H9 (cell line): ENCODE results near the gene EHD4. TPM values are rescaled to one million over a fixed set of nuclear protein-coding genes. Genes with fewer than 3 reads are reported as not detected.

ENCODE experiments used
- DNase-seq: peaks from one replicate; pipeline ENCODE4 v3.0.0-alpha.2; 2017
- H2AFZ ChIP-seq: one replicate; pipeline ENCODE4 v1.6.1; 2013; ENCODE audit warnings: mild to moderate bottlenecking, low read length, control low read depth, moderate library complexity
- H2AK5ac ChIP-seq: 2 replicates; pipeline ENCODE4 v1.6.1; 2013; ENCODE audit warnings: low read length, control low read depth, mixed read lengths; ENCODE audit not compliant: insufficient read length
- H2BK120ac ChIP-seq: one replicate; pipeline ENCODE4 v1.6.1; 2013; ENCODE audit warnings: low read depth, mild to moderate bottlenecking, low read length, control low read depth, inconsistent platforms; ENCODE audit not compliant: poor library complexity, severe bottlenecking
- H2BK12ac ChIP-seq: 2 replicates; pipeline ENCODE4 v1.6.1; 2013; ENCODE audit warnings: low read length, control low read depth, mixed read lengths, low read depth; ENCODE audit not compliant: insufficient read length
- H2BK15ac ChIP-seq: 2 replicates; pipeline ENCODE4 v1.6.1; 2013; ENCODE audit warnings: low read depth, low read length, control low read depth
- H2BK20ac ChIP-seq: one replicate; pipeline ENCODE4 v1.6.1; 2013; ENCODE audit warnings: low read depth, mild to moderate bottlenecking, low read length, control low read depth, inconsistent platforms; ENCODE audit not compliant: poor library complexity, severe bottlenecking
- H2BK5ac ChIP-seq: 2 replicates; pipeline ENCODE4 v1.6.1; 2013; ENCODE audit warnings: low read length, control low read depth, mixed read lengths; ENCODE audit not compliant: insufficient read length
- H3K14ac ChIP-seq: 2 replicates; pipeline ENCODE4 v1.6.1; 2013; ENCODE audit warnings: low read length, control low read depth; ENCODE audit not compliant: insufficient read depth
- H3K18ac ChIP-seq: 2 replicates; pipeline ENCODE4 v1.6.1; 2013; ENCODE audit warnings: low read depth, mild to moderate bottlenecking, mixed read lengths, low read length, control low read depth; ENCODE audit not compliant: insufficient read length
- H3K23ac ChIP-seq: 2 replicates; pipeline ENCODE4 v1.6.1; 2013; ENCODE audit warnings: low read length, control low read depth, mixed read lengths, low read depth; ENCODE audit not compliant: insufficient read length
- H3K23me2 ChIP-seq: 2 replicates; pipeline ENCODE4 v1.6.1; 2013; ENCODE audit warnings: low read depth, mild to moderate bottlenecking, mixed read lengths, low read length, control low read depth; ENCODE audit not compliant: insufficient read length, poor library complexity, severe bottlenecking
- H3K27ac ChIP-seq: 2 replicates; pipeline ENCODE4 v1.5.1; 2013; ENCODE audit warnings: low read length, control low read depth, mixed read lengths, low read depth; ENCODE audit not compliant: insufficient read length
- H3K27me3 ChIP-seq: 2 replicates; pipeline ENCODE4 v1.6.1; 2013; ENCODE audit warnings: low read length, control low read depth, inconsistent platforms; ENCODE audit not compliant: insufficient read depth
- H3K4ac ChIP-seq: 2 replicates; pipeline ENCODE4 v1.6.1; 2013; ENCODE audit warnings: low read depth, mild to moderate bottlenecking, control low read depth, inconsistent platforms, low read length, moderate library complexity
- H3K4me1 ChIP-seq: 2 replicates; pipeline ENCODE4 v1.6.1; 2013; ENCODE audit warnings: low read length, control low read depth, inconsistent platforms; ENCODE audit not compliant: insufficient read depth
- H3K4me2 ChIP-seq: 2 replicates; pipeline ENCODE4 v1.6.1; 2013; ENCODE audit warnings: low read length, control low read depth, mixed read lengths; ENCODE audit not compliant: insufficient read length, insufficient read depth
- H3K56ac ChIP-seq: 2 replicates; pipeline ENCODE4 v1.6.1; 2013; ENCODE audit warnings: low read depth, mild to moderate bottlenecking, mixed read lengths, low read length, control low read depth; ENCODE audit not compliant: insufficient read length
- H3K79me1 ChIP-seq: 2 replicates; pipeline ENCODE4 v1.6.1; 2013; ENCODE audit warnings: low read depth, mild to moderate bottlenecking, moderate library complexity, low read length, control low read depth, inconsistent platforms; ENCODE audit not compliant: insufficient read depth, poor library complexity, severe bottlenecking
- H3K79me2 ChIP-seq: 2 replicates; pipeline ENCODE4 v1.6.1; 2013; ENCODE audit warnings: low read length, control low read depth, inconsistent platforms; ENCODE audit not compliant: insufficient read depth
- H3K9ac ChIP-seq: 2 replicates; pipeline ENCODE4 v1.6.1; 2013; ENCODE audit warnings: low read length, control low read depth, mixed read lengths; ENCODE audit not compliant: insufficient read length; ENCODE audit errors: extremely low read depth
- H3K9me3 ChIP-seq: one replicate; pipeline ENCODE4 v1.6.1; 2013; ENCODE audit warnings: low read depth, low read length, inconsistent platforms; ENCODE audit not compliant: control insufficient read depth
- H3T11ph ChIP-seq: one replicate; pipeline ENCODE4 v1.6.1; 2013; ENCODE audit warnings: mild to moderate bottlenecking, low read length, control low read depth, inconsistent platforms
- H4K20me1 ChIP-seq: one replicate; pipeline ENCODE4 v1.6.1; 2013; ENCODE audit not compliant: control insufficient read depth, insufficient read length, insufficient read depth
- H4K5ac ChIP-seq: 2 replicates; pipeline ENCODE4 v1.6.1; 2013; ENCODE audit warnings: low read depth, mild to moderate bottlenecking, mixed read lengths, low read length, control low read depth; ENCODE audit not compliant: insufficient read length
- H4K8ac ChIP-seq: replicated peaks from 2 replicates; pipeline ENCODE4 v1.6.1; 2013; ENCODE audit warnings: low read length, control low read depth, mixed read lengths, low read depth; ENCODE audit not compliant: insufficient read length
- H4K91ac ChIP-seq: 2 replicates; pipeline ENCODE4 v1.6.1; 2013; ENCODE audit warnings: low read depth, mild to moderate bottlenecking, moderate library complexity, mixed read lengths, low read length, control low read depth; ENCODE audit not compliant: insufficient read length
- H3K27ac Mint-ChIP-seq, 3 experiments: 2 replicates in 2 of 3; 3 replicates in 1 of 3; pipeline ENCODE4 v1.8.0; 2020 to 2021; ENCODE audit warnings: mixed read lengths in 3 of 3, mild to moderate bottlenecking in 1 of 3, moderate library complexity in 1 of 3
- H3K27me3 Mint-ChIP-seq: 2 replicates; pipeline ENCODE4 v1.8.0; 2021; ENCODE audit warnings: low read depth, mild to moderate bottlenecking, moderate library complexity, mixed read lengths
- H3K36me3 Mint-ChIP-seq, 3 experiments: 2 replicates in 2 of 3; 3 replicates in 1 of 3; pipeline ENCODE4 v1.8.0; 2020 to 2021; ENCODE audit warnings: low read depth in 3 of 3, mixed read lengths in 3 of 3; ENCODE audit not compliant: insufficient read depth in 1 of 3
- H3K4me1 Mint-ChIP-seq, 2 experiments: 2 replicates each; pipeline ENCODE4 v1.8.0; 2020; ENCODE audit warnings: mixed read lengths in 2 of 2
- H3K4me3 Mint-ChIP-seq, 2 experiments: 2 replicates in 1 of 2; 3 replicates in 1 of 2; pipeline ENCODE4 v1.8.0; 2020 to 2021; ENCODE audit warnings: mild to moderate bottlenecking in 2 of 2, mixed read lengths in 2 of 2, moderate library complexity in 1 of 2
- H3K9me3 Mint-ChIP-seq, 2 experiments: 2 replicates in 1 of 2; 3 replicates in 1 of 2; pipeline ENCODE4 v1.8.0; 2020; ENCODE audit warnings: mild to moderate bottlenecking in 2 of 2, mixed read lengths in 2 of 2, moderate library complexity in 1 of 2
- CTCF ChIP-seq: fragments of 200-600 bp; sonication (generic); conservative IDR thresholded peaks from 3 replicates; pipeline ENCODE4 v1.8.0; 2021; ENCODE audit warnings: antibody characterized with exemption, mild to moderate bottlenecking
- WGBS: extraction: QIAGEN DNeasy Blood & Tissue Kit; methylation state at CpG from one replicate; pipeline ENCODE4 v1.1.7; 2013; ENCODE audit warnings: missing lambda C conversion rate, low lambda C conversion rate, mixed read lengths; ENCODE audit not compliant: insufficient read length; ENCODE audit errors: extremely low coverage; 5-methylcytosine and 5-hydroxymethylcytosine counted together
- total RNA-seq: library from RNA; stranded (reverse); gene quantifications from 2 replicates; pipeline ENCODE4 v1.2.1, GENCODE V29; 2021

EHD4 gene
- total RNA-seq, 1 experiment from 2014 or later, result 22.9 TPM

GRCh38 chr15:41886741-41887140 lies 85.6 kb downstream of the EHD4 start:
- H2AFZ ChIP-seq, result no peak overlapping the region
- no peaks in the 10 kb centered on the region; the same call in 1 of the 2 replicates for H3K27me3 ChIP-seq
- no peak for TF ChIP-seq CTCF
- H3K4me2 ChIP-seq, result no peak overlapping the region
- H2BK5ac ChIP-seq, result no peak overlapping the region
- peaks cover 3% of the 10 kb centered on the region for H3K23me2 ChIP-seq
- H3K9ac ChIP-seq, result no peak overlapping the region
- no peak overlapping the region for H3K14ac ChIP-seq
- WGBS, result no CpG with 5 or more reads among the region's 7 CpGs
- no peaks in the 10 kb centered on the region for H3K79me1 ChIP-seq
- no peak overlapping the region for H3K56ac ChIP-seq
- no peak overlapping the region for H2BK20ac ChIP-seq
- H3K36me3 Mint-ChIP-seq, result no peaks in the 10 kb centered on the region; a peak in 1 of 7 replicates
- H4K5ac ChIP-seq, result no peak overlapping the region
- H3K27ac ChIP-seq, result no peak overlapping the region
- H3K23ac ChIP-seq, result no peak overlapping the region
- no peak overlapping the region for H3K18ac ChIP-seq
- peaks cover 14 to 18% of the 10 kb centered on the region in 2 experiments for H3K4me1 Mint-ChIP-seq
- no peak overlapping the region for H3K27ac Mint-ChIP-seq
- H3K27me3 Mint-ChIP-seq, result peaks cover 26% of the 10 kb centered on the region
- H3K9me3 Mint-ChIP-seq, result no peaks in the 10 kb centered on the region
- no peaks in the 10 kb centered on the region for H3K4me1 ChIP-seq
- no peak overlapping the region for H2BK15ac ChIP-seq
- no peaks in the 10 kb centered on the region for H3K9me3 ChIP-seq
- H4K8ac ChIP-seq, result no peak overlapping the region
- no peak overlapping the region for H2BK120ac ChIP-seq
- no peak overlapping the region for H3K4me3 Mint-ChIP-seq
- H3K79me2 ChIP-seq, result no peaks in the 10 kb centered on the region
- H4K20me1 ChIP-seq, result no peaks in the 10 kb centered on the region
- no peak overlapping the region for H3T11ph ChIP-seq
- no peak overlapping the region for H4K91ac ChIP-seq
- H3K4ac ChIP-seq, result no peak overlapping the region
- DNase-seq, result no peak
- H2AK5ac ChIP-seq, result no peak overlapping the region
- no peak overlapping the region for H2BK12ac ChIP-seq
